H9 (cell line): ENCODE data around the gene DGKH. TPM values are rescaled to one million over a fixed set of nuclear protein-coding genes. Genes with fewer than 3 reads are reported as not detected.

Experiments used
- DNase-seq: peaks from one replicate; pipeline ENCODE4 v3.0.0-alpha.2; 2017
- H2AFZ ChIP-seq: one replicate; pipeline ENCODE4 v1.6.1; 2013; ENCODE audit warnings: mild to moderate bottlenecking, low read length, control low read depth, moderate library complexity
- H2AK5ac ChIP-seq: 2 replicates; pipeline ENCODE4 v1.6.1; 2013; ENCODE audit warnings: low read length, control low read depth, mixed read lengths; ENCODE audit not compliant: insufficient read length
- H2BK120ac ChIP-seq: one replicate; pipeline ENCODE4 v1.6.1; 2013; ENCODE audit warnings: low read depth, mild to moderate bottlenecking, low read length, control low read depth, inconsistent platforms; ENCODE audit not compliant: poor library complexity, severe bottlenecking
- H2BK12ac ChIP-seq: 2 replicates; pipeline ENCODE4 v1.6.1; 2013; ENCODE audit warnings: low read length, control low read depth, mixed read lengths, low read depth; ENCODE audit not compliant: insufficient read length
- H2BK15ac ChIP-seq: 2 replicates; pipeline ENCODE4 v1.6.1; 2013; ENCODE audit warnings: low read depth, low read length, control low read depth
- H2BK20ac ChIP-seq: one replicate; pipeline ENCODE4 v1.6.1; 2013; ENCODE audit warnings: low read depth, mild to moderate bottlenecking, low read length, control low read depth, inconsistent platforms; ENCODE audit not compliant: poor library complexity, severe bottlenecking
- H2BK5ac ChIP-seq: 2 replicates; pipeline ENCODE4 v1.6.1; 2013; ENCODE audit warnings: low read length, control low read depth, mixed read lengths; ENCODE audit not compliant: insufficient read length
- H3K14ac ChIP-seq: 2 replicates; pipeline ENCODE4 v1.6.1; 2013; ENCODE audit warnings: low read length, control low read depth; ENCODE audit not compliant: insufficient read depth
- H3K18ac ChIP-seq: 2 replicates; pipeline ENCODE4 v1.6.1; 2013; ENCODE audit warnings: low read depth, mild to moderate bottlenecking, mixed read lengths, low read length, control low read depth; ENCODE audit not compliant: insufficient read length
- H3K23ac ChIP-seq: 2 replicates; pipeline ENCODE4 v1.6.1; 2013; ENCODE audit warnings: low read length, control low read depth, mixed read lengths, low read depth; ENCODE audit not compliant: insufficient read length
- H3K23me2 ChIP-seq: 2 replicates; pipeline ENCODE4 v1.6.1; 2013; ENCODE audit warnings: low read depth, mild to moderate bottlenecking, mixed read lengths, low read length, control low read depth; ENCODE audit not compliant: insufficient read length, poor library complexity, severe bottlenecking
- H3K27ac ChIP-seq: 2 replicates; pipeline ENCODE4 v1.5.1; 2013; ENCODE audit warnings: low read length, control low read depth, mixed read lengths, low read depth; ENCODE audit not compliant: insufficient read length
- H3K27me3 ChIP-seq: 2 replicates; pipeline ENCODE4 v1.6.1; 2013; ENCODE audit warnings: low read length, control low read depth, inconsistent platforms; ENCODE audit not compliant: insufficient read depth
- H3K4ac ChIP-seq: 2 replicates; pipeline ENCODE4 v1.6.1; 2013; ENCODE audit warnings: low read depth, mild to moderate bottlenecking, control low read depth, inconsistent platforms, low read length, moderate library complexity
- H3K4me1 ChIP-seq: 2 replicates; pipeline ENCODE4 v1.6.1; 2013; ENCODE audit warnings: low read length, control low read depth, inconsistent platforms; ENCODE audit not compliant: insufficient read depth
- H3K4me2 ChIP-seq: 2 replicates; pipeline ENCODE4 v1.6.1; 2013; ENCODE audit warnings: low read length, control low read depth, mixed read lengths; ENCODE audit not compliant: insufficient read length, insufficient read depth
- H3K56ac ChIP-seq: 2 replicates; pipeline ENCODE4 v1.6.1; 2013; ENCODE audit warnings: low read depth, mild to moderate bottlenecking, mixed read lengths, low read length, control low read depth; ENCODE audit not compliant: insufficient read length
- H3K79me1 ChIP-seq: 2 replicates; pipeline ENCODE4 v1.6.1; 2013; ENCODE audit warnings: low read depth, mild to moderate bottlenecking, moderate library complexity, low read length, control low read depth, inconsistent platforms; ENCODE audit not compliant: insufficient read depth, poor library complexity, severe bottlenecking
- H3K79me2 ChIP-seq: 2 replicates; pipeline ENCODE4 v1.6.1; 2013; ENCODE audit warnings: low read length, control low read depth, inconsistent platforms; ENCODE audit not compliant: insufficient read depth
- H3K9ac ChIP-seq: 2 replicates; pipeline ENCODE4 v1.6.1; 2013; ENCODE audit warnings: low read length, control low read depth, mixed read lengths; ENCODE audit not compliant: insufficient read length; ENCODE audit errors: extremely low read depth
- H3K9me3 ChIP-seq: one replicate; pipeline ENCODE4 v1.6.1; 2013; ENCODE audit warnings: low read depth, low read length, inconsistent platforms; ENCODE audit not compliant: control insufficient read depth
- H3T11ph ChIP-seq: one replicate; pipeline ENCODE4 v1.6.1; 2013; ENCODE audit warnings: mild to moderate bottlenecking, low read length, control low read depth, inconsistent platforms
- H4K20me1 ChIP-seq: one replicate; pipeline ENCODE4 v1.6.1; 2013; ENCODE audit not compliant: control insufficient read depth, insufficient read length, insufficient read depth
- H4K5ac ChIP-seq: 2 replicates; pipeline ENCODE4 v1.6.1; 2013; ENCODE audit warnings: low read depth, mild to moderate bottlenecking, mixed read lengths, low read length, control low read depth; ENCODE audit not compliant: insufficient read length
- H4K8ac ChIP-seq: replicated peaks from 2 replicates; pipeline ENCODE4 v1.6.1; 2013; ENCODE audit warnings: low read length, control low read depth, mixed read lengths, low read depth; ENCODE audit not compliant: insufficient read length
- H4K91ac ChIP-seq: 2 replicates; pipeline ENCODE4 v1.6.1; 2013; ENCODE audit warnings: low read depth, mild to moderate bottlenecking, moderate library complexity, mixed read lengths, low read length, control low read depth; ENCODE audit not compliant: insufficient read length
- H3K27ac Mint-ChIP-seq, 3 experiments: 2 replicates in 2 of 3; 3 replicates in 1 of 3; pipeline ENCODE4 v1.8.0; 2020 to 2021; ENCODE audit warnings: mixed read lengths in 3 of 3, mild to moderate bottlenecking in 1 of 3, moderate library complexity in 1 of 3
- H3K27me3 Mint-ChIP-seq: 2 replicates; pipeline ENCODE4 v1.8.0; 2021; ENCODE audit warnings: low read depth, mild to moderate bottlenecking, moderate library complexity, mixed read lengths
- H3K36me3 Mint-ChIP-seq, 3 experiments: 2 replicates in 2 of 3; 3 replicates in 1 of 3; pipeline ENCODE4 v1.8.0; 2020 to 2021; ENCODE audit warnings: low read depth in 3 of 3, mixed read lengths in 3 of 3; ENCODE audit not compliant: insufficient read depth in 1 of 3
- H3K4me1 Mint-ChIP-seq, 2 experiments: 2 replicates each; pipeline ENCODE4 v1.8.0; 2020; ENCODE audit warnings: mixed read lengths in 2 of 2
- H3K4me3 Mint-ChIP-seq, 2 experiments: 2 replicates in 1 of 2; 3 replicates in 1 of 2; pipeline ENCODE4 v1.8.0; 2020 to 2021; ENCODE audit warnings: mild to moderate bottlenecking in 2 of 2, mixed read lengths in 2 of 2, moderate library complexity in 1 of 2
- H3K9me3 Mint-ChIP-seq, 2 experiments: 2 replicates in 1 of 2; 3 replicates in 1 of 2; pipeline ENCODE4 v1.8.0; 2020; ENCODE audit warnings: mild to moderate bottlenecking in 2 of 2, mixed read lengths in 2 of 2, moderate library complexity in 1 of 2
- WGBS: extraction: QIAGEN DNeasy Blood & Tissue Kit; methylation state at CpG from one replicate; pipeline ENCODE4 v1.1.7; 2013; ENCODE audit warnings: missing lambda C conversion rate, low lambda C conversion rate, mixed read lengths; ENCODE audit not compliant: insufficient read length; ENCODE audit errors: extremely low coverage; 5-methylcytosine and 5-hydroxymethylcytosine counted together
- total RNA-seq: library from RNA; stranded (reverse); gene quantifications from 2 replicates; pipeline ENCODE4 v1.2.1, GENCODE V29; 2021
- TF ChIP-seq, protein P1 (sequence below): fragments of 200-600 bp; sonication (generic); conservative IDR thresholded peaks from 3 replicates; pipeline ENCODE4 v1.8.0; 2021; ENCODE audit warnings: antibody characterized with exemption, mild to moderate bottlenecking

Gene DGKH
- total RNA-seq, 1 experiment from 2014 or later, result 8.6 TPM

- Mint-ChIP-seq H3K27ac (no peak overlapping the region), H3K4me3 (no peak overlapping the region), H3K9me3 (peaks cover 3% of the 10 kb centered on the region in 2 experiments; a peak in 3 of 5 replicates), H3K36me3 (peaks cover 2 to 3% (median 3%) of the 10 kb centered on the region in 3 experiments; a peak in 4 of 7 replicates), H3K27me3 (no peaks in the 10 kb centered on the region; the same call in 1 of the 2 replicates), H3K4me1 (0 out of 4 replicates have a peak, but pooled peaks cover 0 to 2% of the 10 kb centered on the region in 2 experiments)
- Histone ChIP-seq H3K4ac (no peak overlapping the region), H4K20me1 (no peaks in the 10 kb centered on the region), H2BK120ac (no peak overlapping the region), H4K91ac (no peak overlapping the region), H2AK5ac (no peak overlapping the region), H3K18ac (no peak overlapping the region), H3K79me2 (no peaks in the 10 kb centered on the region), H2AFZ (no peak overlapping the region), H3K9me3 (no peaks in the 10 kb centered on the region), H4K5ac (no peak overlapping the region), H3K9ac (no peak overlapping the region), H3K27ac (no peak overlapping the region), H3K23me2 (no peaks in the 10 kb centered on the region), H3K4me2 (no peak overlapping the region), H2BK20ac (no peak overlapping the region), H3K14ac (no peak overlapping the region), H2BK15ac (no peak overlapping the region), H2BK5ac (no peak overlapping the region), H3K23ac (no peak overlapping the region), H3K27me3 (no peaks in the 10 kb centered on the region), H3T11ph (no peak overlapping the region), H2BK12ac (no peak overlapping the region), H3K79me1 (no peaks in the 10 kb centered on the region), H3K56ac (no peak overlapping the region), H4K8ac (no peak overlapping the region), H3K4me1 (no peaks in the 10 kb centered on the region)
- no peak for DNase-seq
- TF ChIP-seq, protein P1, sequence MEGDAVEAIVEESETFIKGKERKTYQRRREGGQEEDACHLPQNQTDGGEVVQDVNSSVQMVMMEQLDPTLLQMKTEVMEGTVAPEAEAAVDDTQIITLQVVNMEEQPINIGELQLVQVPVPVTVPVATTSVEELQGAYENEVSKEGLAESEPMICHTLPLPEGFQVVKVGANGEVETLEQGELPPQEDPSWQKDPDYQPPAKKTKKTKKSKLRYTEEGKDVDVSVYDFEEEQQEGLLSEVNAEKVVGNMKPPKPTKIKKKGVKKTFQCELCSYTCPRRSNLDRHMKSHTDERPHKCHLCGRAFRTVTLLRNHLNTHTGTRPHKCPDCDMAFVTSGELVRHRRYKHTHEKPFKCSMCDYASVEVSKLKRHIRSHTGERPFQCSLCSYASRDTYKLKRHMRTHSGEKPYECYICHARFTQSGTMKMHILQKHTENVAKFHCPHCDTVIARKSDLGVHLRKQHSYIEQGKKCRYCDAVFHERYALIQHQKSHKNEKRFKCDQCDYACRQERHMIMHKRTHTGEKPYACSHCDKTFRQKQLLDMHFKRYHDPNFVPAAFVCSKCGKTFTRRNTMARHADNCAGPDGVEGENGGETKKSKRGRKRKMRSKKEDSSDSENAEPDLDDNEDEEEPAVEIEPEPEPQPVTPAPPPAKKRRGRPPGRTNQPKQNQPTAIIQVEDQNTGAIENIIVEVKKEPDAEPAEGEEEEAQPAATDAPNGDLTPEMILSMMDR, result no peak
- no CpG with 5 or more reads among the region's 2 CpGs for WGBS
Observed at GRCh38 chr13:42146359-42146758, 97.9 kb downstream of the DGKH start.
